ENCODE measurements around the gene HEXD.

Gene HEXD

DNA sequence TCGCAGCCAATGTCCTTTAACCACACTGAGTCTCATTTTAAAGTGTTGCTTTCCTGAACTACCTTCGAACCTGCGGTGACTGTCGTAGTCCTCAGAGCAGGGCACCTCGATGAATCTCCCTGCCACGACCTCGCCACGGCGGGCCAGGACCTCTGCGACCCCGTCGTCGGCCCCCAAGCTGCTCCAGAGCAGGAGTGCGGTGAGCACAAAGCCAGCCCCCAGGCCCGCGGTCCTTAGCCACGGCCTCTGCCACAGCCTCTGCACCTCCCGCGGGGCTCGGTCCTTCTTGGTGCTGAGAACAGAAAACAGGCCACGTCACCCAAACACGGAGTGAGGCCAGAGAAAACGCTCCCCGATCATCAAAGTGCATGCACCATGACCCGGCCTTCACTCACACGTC is 2.8 kb upstream of the HEXD start:
- TF ChIP-seq ZBTB7A (IDR thresholded peaks at IDR 0.05; ENCODE audit: low read depth) (no peak), YY1 (IDR thresholded peaks at IDR 0.05; ENCODE audit: low read depth) (no peak), CEBPB (IDR thresholded peaks at IDR 0.05) (no peak), RAD21 (IDR thresholded peaks at IDR 0.05; ENCODE audit: low read depth) (no peak), TAF1 (IDR thresholded peaks at IDR 0.05; ENCODE audit: low read depth) (no peak), TEAD4 (IDR thresholded peaks at IDR 0.05) (no peak), EP300 (IDR thresholded peaks at IDR 0.05; ENCODE audit: borderline replicate concordance) (no peak), FOXM1 (IDR thresholded peaks at IDR 0.05; ENCODE audit: borderline replicate concordance, low read depth) (no peak), CREB1 (IDR thresholded peaks at IDR 0.05; ENCODE audit: low read depth) (no peak), TCF12 (IDR thresholded peaks at IDR 0.05; ENCODE audit: low read depth) (no peak), EGR1 (IDR thresholded peaks at IDR 0.05) (no peak), NFIC (IDR thresholded peaks at IDR 0.05) (no peak)
- TF ChIP-seq, protein P1, sequence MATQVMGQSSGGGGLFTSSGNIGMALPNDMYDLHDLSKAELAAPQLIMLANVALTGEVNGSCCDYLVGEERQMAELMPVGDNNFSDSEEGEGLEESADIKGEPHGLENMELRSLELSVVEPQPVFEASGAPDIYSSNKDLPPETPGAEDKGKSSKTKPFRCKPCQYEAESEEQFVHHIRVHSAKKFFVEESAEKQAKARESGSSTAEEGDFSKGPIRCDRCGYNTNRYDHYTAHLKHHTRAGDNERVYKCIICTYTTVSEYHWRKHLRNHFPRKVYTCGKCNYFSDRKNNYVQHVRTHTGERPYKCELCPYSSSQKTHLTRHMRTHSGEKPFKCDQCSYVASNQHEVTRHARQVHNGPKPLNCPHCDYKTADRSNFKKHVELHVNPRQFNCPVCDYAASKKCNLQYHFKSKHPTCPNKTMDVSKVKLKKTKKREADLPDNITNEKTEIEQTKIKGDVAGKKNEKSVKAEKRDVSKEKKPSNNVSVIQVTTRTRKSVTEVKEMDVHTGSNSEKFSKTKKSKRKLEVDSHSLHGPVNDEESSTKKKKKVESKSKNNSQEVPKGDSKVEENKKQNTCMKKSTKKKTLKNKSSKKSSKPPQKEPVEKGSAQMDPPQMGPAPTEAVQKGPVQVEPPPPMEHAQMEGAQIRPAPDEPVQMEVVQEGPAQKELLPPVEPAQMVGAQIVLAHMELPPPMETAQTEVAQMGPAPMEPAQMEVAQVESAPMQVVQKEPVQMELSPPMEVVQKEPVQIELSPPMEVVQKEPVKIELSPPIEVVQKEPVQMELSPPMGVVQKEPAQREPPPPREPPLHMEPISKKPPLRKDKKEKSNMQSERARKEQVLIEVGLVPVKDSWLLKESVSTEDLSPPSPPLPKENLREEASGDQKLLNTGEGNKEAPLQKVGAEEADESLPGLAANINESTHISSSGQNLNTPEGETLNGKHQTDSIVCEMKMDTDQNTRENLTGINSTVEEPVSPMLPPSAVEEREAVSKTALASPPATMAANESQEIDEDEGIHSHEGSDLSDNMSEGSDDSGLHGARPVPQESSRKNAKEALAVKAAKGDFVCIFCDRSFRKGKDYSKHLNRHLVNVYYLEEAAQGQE (IDR thresholded peaks at IDR 0.05; ENCODE audit: low read depth): no peak
- TF ChIP-seq, protein P2, sequence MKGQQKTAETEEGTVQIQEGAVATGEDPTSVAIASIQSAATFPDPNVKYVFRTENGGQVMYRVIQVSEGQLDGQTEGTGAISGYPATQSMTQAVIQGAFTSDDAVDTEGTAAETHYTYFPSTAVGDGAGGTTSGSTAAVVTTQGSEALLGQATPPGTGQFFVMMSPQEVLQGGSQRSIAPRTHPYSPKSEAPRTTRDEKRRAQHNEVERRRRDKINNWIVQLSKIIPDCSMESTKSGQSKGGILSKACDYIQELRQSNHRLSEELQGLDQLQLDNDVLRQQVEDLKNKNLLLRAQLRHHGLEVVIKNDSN (IDR thresholded peaks at IDR 0.05): no peak
- TF ChIP-seq, protein P3, sequence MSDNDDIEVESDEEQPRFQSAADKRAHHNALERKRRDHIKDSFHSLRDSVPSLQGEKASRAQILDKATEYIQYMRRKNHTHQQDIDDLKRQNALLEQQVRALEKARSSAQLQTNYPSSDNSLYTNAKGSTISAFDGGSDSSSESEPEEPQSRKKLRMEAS (IDR thresholded peaks at IDR 0.05): no peak

DNA sequence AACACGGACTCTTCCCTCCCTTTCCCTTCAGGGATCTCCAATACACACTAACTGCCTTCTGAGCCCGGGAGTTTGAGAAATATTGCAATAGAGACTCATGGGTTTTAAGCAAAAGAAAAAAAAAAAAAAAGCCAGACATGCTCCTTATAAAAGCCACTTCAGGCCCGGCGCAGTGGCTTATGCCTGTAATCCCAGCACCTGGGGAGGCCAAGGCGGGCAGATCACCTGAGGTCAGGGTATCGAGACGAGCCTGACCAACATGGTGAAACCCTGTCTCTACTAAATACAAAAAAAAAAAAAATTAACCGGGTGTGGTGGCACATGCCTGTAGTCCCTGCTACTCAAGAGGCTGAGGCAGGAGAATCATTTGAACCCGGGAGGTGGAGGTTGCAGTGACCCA is 2.4 kb upstream of the HEXD start:
- TF ChIP-seq EP300 (IDR thresholded peaks at IDR 0.05; ENCODE audit: borderline replicate concordance) (no peak), ZBTB7A (IDR thresholded peaks at IDR 0.05; ENCODE audit: low read depth) (no peak), NFIC (IDR thresholded peaks at IDR 0.05) (no peak), TEAD4 (IDR thresholded peaks at IDR 0.05) (no peak), FOXM1 (IDR thresholded peaks at IDR 0.05; ENCODE audit: borderline replicate concordance, low read depth) (no peak), CEBPB (IDR thresholded peaks at IDR 0.05) (no peak), CREB1 (IDR thresholded peaks at IDR 0.05; ENCODE audit: low read depth) (no peak), EGR1 (IDR thresholded peaks at IDR 0.05) (no peak), YY1 (IDR thresholded peaks at IDR 0.05; ENCODE audit: low read depth) (no peak), TAF1 (IDR thresholded peaks at IDR 0.05; ENCODE audit: low read depth) (no peak), TCF12 (IDR thresholded peaks at IDR 0.05; ENCODE audit: low read depth) (no peak), RAD21 (IDR thresholded peaks at IDR 0.05; ENCODE audit: low read depth) (no peak)
- TF ChIP-seq, protein P1 (IDR thresholded peaks at IDR 0.05; ENCODE audit: low read depth): no peak
- TF ChIP-seq, protein P3 (IDR thresholded peaks at IDR 0.05): no peak
- TF ChIP-seq, protein P2 (IDR thresholded peaks at IDR 0.05): no peak

DNA sequence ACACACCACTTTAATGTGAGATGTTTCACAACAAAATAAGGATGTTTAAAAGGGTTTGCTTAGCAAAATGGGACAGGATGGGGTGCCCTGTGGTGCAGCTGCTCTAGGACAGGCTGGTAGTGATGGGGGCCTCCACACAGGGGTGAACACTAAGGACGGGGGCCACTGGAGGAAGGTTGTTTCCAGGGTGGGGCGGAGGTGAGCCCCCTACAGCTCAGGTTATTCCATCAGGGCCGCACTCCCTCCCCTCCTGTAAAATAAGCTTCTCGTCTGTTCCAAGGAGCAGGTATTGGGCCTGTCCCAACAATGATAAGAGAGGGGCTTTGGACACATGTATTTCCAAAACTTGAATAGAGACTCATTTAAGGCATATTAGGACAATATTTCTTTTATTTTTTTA is 1.9 kb upstream of the HEXD start:
- TF ChIP-seq EP300 (IDR thresholded peaks at IDR 0.05; ENCODE audit: borderline replicate concordance) (no peak), CREB1 (IDR thresholded peaks at IDR 0.05; ENCODE audit: low read depth) (no peak), FOXM1 (IDR thresholded peaks at IDR 0.05; ENCODE audit: borderline replicate concordance, low read depth) (no peak), NFIC (IDR thresholded peaks at IDR 0.05) (no peak), RAD21 (IDR thresholded peaks at IDR 0.05; ENCODE audit: low read depth) (no peak), TCF12 (IDR thresholded peaks at IDR 0.05; ENCODE audit: low read depth) (no peak), ZBTB7A (IDR thresholded peaks at IDR 0.05; ENCODE audit: low read depth) (no peak), TAF1 (IDR thresholded peaks at IDR 0.05; ENCODE audit: low read depth) (no peak), EGR1 (IDR thresholded peaks at IDR 0.05) (no peak), TEAD4 (IDR thresholded peaks at IDR 0.05) (no peak), CEBPB (IDR thresholded peaks at IDR 0.05) (no peak), YY1 (IDR thresholded peaks at IDR 0.05; ENCODE audit: low read depth) (no peak)
- TF ChIP-seq, protein P1 (IDR thresholded peaks at IDR 0.05; ENCODE audit: low read depth): no peak
- TF ChIP-seq, protein P3 (IDR thresholded peaks at IDR 0.05): no peak
- TF ChIP-seq, protein P2 (IDR thresholded peaks at IDR 0.05): no peak
